Lower lobe of right lung (tissue), 2 donors: ENCODE data around the gene TMEM165. TPM values are rescaled to one million over a fixed set of nuclear protein-coding genes. Genes with fewer than 3 reads are reported as not detected.

ENCODE experiments used
- ATAC-seq, 2 donors: fragments of 200-7000 bp; cut with Tn5 transposase; one replicate each; pipeline ENCODE4 v1.9.1; 2020 to 2022; ENCODE audit warnings: mild to moderate bottlenecking in 2 of 2, moderate library complexity in 2 of 2
- DNase-seq: peaks from one replicate; pipeline ENCODE4 v3.0.0-alpha.2; 2020
- H3K27ac ChIP-seq: fragments of 200-600 bp; one replicate; pipeline ENCODE4 v1.8.0; 2022
- H3K27me3 ChIP-seq: fragments of 200-600 bp; one replicate; pipeline ENCODE4 v1.8.0; 2022; ENCODE audit warnings: low read depth
- H3K36me3 ChIP-seq: fragments of 200-600 bp; one replicate; pipeline ENCODE4 v1.8.0; 2022; ENCODE audit warnings: mild to moderate bottlenecking
- H3K4me1 ChIP-seq: fragments of 200-600 bp; one replicate; pipeline ENCODE4 v1.8.0; 2022
- H3K4me3 ChIP-seq: fragments of 200-600 bp; one replicate; pipeline ENCODE4 v1.8.0; 2022; ENCODE audit warnings: mild to moderate bottlenecking
- H3K9me3 ChIP-seq: fragments of 200-600 bp; one replicate; pipeline ENCODE4 v1.8.0; 2022
- intact Hi-C: fragments of 100-400 bp; cut with DNase I; formaldehyde crosslinking; loops from one replicate; pipeline ENCODE4 v1.11.0; 2022
- total RNA-seq: library from RNA; stranded (reverse); fragmentation: NEBNext Ultra II Directional; extraction: Animal tissue kit (Norgen Biotek cat#: 25700); gene quantifications from one replicate; pipeline ENCODE4 v1.2.1, GENCODE V29; 2021
- TF ChIP-seq, protein P1 (sequence below): fragments of 200-600 bp; IDR thresholded peaks from one replicate; pipeline ENCODE4 v1.8.0; 2022; ENCODE audit warnings: antibody characterized with exemption, mild to moderate bottlenecking
- donor health status: DM: no; HTN: yes; CAD: no; lungs with severe emphysema.

Gene TMEM165
- total RNA-seq, 1 donor from 2014 or later = 140 TPM

DNA sequence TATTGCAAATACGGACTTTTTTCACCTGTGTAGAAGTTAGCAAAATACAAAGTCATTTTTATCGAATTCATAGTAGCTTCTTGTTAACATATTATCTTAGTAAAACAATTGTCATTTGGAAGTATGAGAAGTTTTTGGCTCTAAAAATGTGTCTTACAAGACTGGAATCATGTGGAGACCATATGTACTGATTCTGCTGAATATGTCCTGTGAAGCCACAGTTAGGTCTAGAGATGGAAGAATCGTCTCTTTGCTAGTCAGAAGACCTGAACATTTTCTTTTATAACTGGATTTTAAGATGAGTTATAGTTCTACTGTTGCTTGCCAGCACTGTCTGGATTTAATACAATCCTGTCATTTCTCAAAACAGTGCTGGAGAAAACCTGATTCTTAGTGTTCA lies 29.0 kb downstream of the TMEM165 start:
- intact Hi-C loops = no loop called here
- no peaks in the 10 kb centered on the region for H3K9me3 ChIP-seq
- DNase-seq (no peak), ATAC-seq (no peak)
- no peak overlapping the region for H3K27ac ChIP-seq
- TF ChIP-seq, protein P1, sequence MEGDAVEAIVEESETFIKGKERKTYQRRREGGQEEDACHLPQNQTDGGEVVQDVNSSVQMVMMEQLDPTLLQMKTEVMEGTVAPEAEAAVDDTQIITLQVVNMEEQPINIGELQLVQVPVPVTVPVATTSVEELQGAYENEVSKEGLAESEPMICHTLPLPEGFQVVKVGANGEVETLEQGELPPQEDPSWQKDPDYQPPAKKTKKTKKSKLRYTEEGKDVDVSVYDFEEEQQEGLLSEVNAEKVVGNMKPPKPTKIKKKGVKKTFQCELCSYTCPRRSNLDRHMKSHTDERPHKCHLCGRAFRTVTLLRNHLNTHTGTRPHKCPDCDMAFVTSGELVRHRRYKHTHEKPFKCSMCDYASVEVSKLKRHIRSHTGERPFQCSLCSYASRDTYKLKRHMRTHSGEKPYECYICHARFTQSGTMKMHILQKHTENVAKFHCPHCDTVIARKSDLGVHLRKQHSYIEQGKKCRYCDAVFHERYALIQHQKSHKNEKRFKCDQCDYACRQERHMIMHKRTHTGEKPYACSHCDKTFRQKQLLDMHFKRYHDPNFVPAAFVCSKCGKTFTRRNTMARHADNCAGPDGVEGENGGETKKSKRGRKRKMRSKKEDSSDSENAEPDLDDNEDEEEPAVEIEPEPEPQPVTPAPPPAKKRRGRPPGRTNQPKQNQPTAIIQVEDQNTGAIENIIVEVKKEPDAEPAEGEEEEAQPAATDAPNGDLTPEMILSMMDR = no peak
- peaks cover 100% of the 10 kb centered on the region for H3K36me3 ChIP-seq
- no peak overlapping the region for H3K4me3 ChIP-seq
- no peaks in the 10 kb centered on the region for H3K27me3 ChIP-seq
- H3K4me1 ChIP-seq = no peaks in the 10 kb centered on the region

DNA sequence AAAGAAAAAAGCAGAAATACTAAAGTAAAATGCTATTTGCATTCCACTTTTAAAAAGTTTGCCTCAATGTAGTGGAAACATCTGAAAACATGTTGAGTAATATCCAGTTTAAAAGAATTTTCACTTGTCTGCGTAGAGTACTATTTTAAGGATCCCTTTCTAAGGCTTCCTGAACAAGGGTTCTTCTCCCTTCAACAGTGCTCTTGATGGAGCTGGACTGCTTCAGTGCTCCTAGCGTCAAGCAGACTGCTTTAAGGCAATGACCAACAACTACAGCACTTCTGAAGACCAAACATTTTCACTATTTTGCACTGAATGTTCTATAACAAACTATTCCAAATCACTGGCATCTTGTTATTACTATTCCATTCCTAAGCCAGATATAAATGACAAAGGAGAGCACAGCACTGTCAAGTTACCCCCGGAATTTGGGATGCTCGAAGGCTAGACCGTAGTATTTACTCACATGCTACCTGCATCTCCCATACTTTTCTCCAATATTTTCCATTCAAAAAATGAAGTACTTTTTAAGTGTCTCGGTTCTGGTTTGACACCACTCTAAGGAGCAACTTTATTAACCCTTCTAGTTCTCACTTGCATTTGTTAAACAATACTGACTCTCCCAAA lies 36.1 kb downstream of the TMEM165 start:
- TF ChIP-seq, protein P1 = no peak
- ATAC-seq (peak; percentile 63 to 73), DNase-seq (no peak)
- H3K4me3 ChIP-seq = no peak overlapping the region
- H3K27ac ChIP-seq = no peak overlapping the region
- H3K27me3 ChIP-seq = no peaks in the 10 kb centered on the region
- peaks cover 98% of the 10 kb centered on the region for H3K36me3 ChIP-seq
- H3K9me3 ChIP-seq = no peaks in the 10 kb centered on the region
- H3K4me1 ChIP-seq = no peaks in the 10 kb centered on the region
- intact Hi-C loops = no loop called here

DNA sequence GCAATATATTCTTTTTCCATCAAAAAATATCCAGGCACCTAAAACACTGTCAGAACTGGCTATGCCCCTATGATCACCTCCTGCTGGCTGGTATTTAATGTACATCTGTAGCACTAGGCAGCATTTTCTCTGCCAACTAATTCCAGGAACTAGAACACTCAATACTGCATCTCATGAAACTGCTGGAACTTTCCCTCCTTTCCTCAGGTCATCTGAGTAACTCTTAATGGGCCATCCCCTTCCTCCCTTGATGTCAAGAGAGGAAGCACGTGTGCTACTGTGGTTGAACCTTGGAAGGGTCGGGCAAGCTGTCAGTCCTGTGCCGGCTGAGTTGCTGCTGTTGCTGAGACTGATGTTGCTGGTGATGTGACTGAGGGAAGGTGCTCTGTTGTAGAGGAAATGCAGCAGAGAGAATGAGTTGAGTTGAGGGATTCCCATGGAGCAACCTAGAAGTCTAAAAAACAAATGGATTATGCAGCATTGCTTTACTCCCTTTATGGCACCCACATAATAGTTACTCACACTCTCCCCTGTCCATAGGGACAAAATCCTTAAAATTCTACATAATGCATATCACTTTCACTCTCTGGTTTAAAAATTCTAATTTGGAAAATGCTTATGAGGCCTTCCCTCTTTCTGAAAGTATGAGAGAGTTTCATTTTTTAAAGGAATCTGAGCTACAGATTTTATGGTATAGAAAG lies 39.5 kb downstream of the TMEM165 start:
- no peak overlapping the region for H3K4me3 ChIP-seq
- ATAC-seq = peak; percentile 34
- TF ChIP-seq, protein P1 = no peak
- no peak for DNase-seq
- peaks cover 80% of the 10 kb centered on the region for H3K36me3 ChIP-seq
- H3K27me3 ChIP-seq = no peaks in the 10 kb centered on the region
- no peak overlapping the region for H3K27ac ChIP-seq
- intact Hi-C loops = no loop called here
- no peaks in the 10 kb centered on the region for H3K4me1 ChIP-seq
- no peaks in the 10 kb centered on the region for H3K9me3 ChIP-seq

DNA sequence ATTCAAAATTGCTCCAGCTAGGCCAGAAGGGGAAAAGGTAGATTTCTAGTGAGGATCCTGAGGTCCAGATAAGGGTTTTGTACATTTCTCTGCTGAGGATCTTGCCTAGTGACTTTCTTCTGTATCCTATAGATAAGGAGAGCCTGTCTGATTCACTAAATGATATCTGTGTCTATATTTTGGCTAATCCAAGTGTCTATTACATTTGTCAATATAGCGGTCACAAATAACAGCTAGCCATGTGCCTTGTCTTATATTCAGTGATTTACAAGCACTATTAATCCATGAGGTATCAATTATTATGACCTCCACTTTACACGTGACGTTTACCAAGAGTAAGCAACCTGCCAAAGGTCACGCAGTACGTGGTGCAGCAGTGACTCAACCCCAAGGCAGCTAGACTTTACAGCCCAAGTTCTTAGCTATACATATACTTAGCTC lies 41.6 kb downstream of the TMEM165 start:
- Histone ChIP-seq H3K9me3 (no peaks in the 10 kb centered on the region), H3K27me3 (no peaks in the 10 kb centered on the region), H3K4me3 (no peak overlapping the region), H3K27ac (no peak overlapping the region), H3K36me3 (peaks cover 80% of the 10 kb centered on the region), H3K4me1 (no peaks in the 10 kb centered on the region)
- peak in 1 of 2 donors; percentile 24 for ATAC-seq
- TF ChIP-seq, protein P1 = no peak
- DNase-seq = no peak
- intact Hi-C loops = no loop called here

DNA sequence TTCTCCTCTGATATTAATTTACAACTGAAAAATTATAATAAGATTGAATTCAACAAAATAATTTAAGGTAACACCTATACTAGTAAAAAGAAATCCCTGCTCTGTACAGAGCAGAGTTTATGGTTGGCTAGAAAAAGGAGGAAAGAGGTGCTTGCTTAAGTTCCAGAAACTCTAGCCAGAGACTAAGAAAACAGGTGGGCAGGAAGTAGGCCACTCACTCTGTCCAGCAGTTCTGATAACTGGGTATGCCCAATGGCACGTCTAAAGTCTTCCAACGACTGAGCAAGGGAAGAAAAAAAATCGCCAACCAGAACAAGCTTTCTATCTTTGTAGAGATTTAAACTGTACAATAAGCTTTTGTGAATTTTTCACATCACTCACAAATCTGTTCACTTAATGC lies 42.1 kb downstream of the TMEM165 start:
- intact Hi-C loops = no loop called here
- TF ChIP-seq, protein P1 = no peak
- Histone ChIP-seq H3K4me3 (no peak overlapping the region), H3K4me1 (no peaks in the 10 kb centered on the region), H3K9me3 (no peaks in the 10 kb centered on the region), H3K27me3 (no peaks in the 10 kb centered on the region), H3K36me3 (peaks cover 80% of the 10 kb centered on the region), H3K27ac (no peak overlapping the region)
- DNase-seq = no peak
- no peak for ATAC-seq
